DMS53 (cell line): ENCODE measurements around the gene SRBD1.
A peak's percentile ranks its signal among the peaks of the same experiment; 100 is the strongest.

Experiments
- DNase-seq: peaks from one replicate; lab custom pipeline; 2025; lab: John Stamatoyannopoulos, UW

SRBD1 gene

DNA sequence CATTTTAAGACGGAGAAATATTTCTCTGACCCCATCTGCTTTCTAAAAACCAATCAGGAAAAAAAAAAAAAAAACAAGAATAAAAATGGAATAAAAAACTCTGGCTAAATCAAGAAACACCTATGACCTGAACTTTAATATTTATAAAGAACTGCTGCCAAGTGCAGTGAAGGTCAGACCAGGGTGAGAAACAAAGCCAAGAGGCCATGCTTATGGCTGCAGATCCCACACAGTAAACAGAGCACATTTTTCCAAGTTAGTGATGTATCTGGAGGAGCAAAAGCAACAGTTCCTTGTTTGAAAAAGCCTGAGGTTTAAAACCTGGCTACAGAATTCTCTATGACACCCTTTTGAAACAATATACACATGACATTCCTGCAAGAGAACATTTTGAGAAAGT is 242.3 kb downstream of the SRBD1 start:
- DNase-seq, result no peak

DNA sequence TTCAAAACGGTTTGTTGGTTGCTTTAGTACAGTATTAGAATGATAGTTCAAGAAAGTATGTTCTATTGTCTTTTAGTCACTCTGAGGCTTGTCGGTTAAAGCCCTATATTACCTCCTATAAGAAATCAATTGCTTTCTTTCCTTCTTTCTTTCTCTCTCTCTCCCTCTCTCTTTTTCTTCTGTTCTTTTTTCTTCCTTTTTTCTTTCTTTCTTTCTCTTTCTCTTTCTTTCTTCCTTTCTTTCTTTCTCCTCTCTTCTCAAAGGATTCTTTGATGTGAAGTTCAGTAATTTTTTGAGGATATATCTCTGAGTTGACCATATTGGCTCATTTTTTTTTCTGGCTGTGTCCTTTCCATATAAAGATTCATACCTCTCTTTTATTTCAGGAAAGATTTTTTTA is 249.4 kb downstream of the SRBD1 start:
- DNase-seq, result no peak

DNA sequence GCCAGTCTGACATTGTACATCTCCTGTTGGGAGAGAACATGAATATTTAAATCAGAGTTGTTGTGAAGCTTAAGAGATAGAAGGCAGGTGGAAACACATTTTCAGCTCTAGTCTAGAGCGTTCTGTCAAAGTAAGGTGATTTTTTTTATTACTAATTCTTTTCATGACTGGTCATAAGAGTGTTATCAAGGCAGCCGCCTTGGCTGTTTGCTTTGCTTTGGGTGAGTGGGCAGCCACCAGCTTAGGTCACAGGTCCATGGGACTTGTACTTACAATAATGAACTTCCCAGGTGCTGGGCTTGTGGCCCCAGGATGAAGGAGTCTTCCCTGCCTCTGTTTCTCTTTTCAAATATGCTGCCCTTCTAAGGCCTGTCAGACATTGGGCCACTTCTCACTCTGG is 256.3 kb downstream of the SRBD1 start:
- DNase-seq, result peak; percentile 7

DNA sequence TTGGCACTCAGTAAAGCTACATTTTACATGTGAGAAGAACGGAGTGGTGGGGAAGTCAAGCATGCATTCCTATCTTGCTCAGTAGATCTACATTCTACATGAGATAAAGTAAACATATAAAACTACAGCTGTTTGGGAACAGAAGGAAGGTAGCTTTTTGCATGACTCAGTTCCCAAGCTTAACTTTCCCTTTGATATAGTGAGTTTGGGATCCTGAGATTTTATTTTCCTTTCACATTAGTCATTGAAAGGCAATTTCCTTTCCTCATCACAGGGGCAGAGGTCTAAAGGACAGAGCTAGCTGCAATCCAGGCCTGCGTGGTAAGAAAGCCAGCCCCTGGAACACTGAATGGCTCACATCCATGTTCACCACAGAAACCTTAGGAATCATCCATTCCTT is 257.2 kb downstream of the SRBD1 start:
- DNase-seq, result peak; percentile 26

DNA sequence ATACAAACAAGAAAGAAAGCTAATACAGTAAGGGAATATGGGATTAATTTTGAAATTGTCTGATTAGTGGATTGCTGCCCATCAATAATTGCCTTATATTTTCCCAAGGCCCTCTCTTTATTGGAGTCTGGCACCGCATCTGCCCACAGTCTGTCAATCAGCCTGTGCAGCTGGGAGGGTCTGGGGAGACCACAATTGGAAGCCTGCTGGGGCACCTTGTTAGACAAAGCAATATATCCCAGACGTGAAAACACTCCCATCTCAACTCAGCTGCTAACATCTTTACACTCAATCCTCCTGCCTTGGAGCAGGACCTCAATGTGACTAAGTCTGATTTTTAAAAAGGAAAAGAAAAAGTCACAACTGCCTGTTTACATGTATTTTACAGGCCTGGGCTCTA is 258.6 kb downstream of the SRBD1 start:
- no peak for DNase-seq

DNA sequence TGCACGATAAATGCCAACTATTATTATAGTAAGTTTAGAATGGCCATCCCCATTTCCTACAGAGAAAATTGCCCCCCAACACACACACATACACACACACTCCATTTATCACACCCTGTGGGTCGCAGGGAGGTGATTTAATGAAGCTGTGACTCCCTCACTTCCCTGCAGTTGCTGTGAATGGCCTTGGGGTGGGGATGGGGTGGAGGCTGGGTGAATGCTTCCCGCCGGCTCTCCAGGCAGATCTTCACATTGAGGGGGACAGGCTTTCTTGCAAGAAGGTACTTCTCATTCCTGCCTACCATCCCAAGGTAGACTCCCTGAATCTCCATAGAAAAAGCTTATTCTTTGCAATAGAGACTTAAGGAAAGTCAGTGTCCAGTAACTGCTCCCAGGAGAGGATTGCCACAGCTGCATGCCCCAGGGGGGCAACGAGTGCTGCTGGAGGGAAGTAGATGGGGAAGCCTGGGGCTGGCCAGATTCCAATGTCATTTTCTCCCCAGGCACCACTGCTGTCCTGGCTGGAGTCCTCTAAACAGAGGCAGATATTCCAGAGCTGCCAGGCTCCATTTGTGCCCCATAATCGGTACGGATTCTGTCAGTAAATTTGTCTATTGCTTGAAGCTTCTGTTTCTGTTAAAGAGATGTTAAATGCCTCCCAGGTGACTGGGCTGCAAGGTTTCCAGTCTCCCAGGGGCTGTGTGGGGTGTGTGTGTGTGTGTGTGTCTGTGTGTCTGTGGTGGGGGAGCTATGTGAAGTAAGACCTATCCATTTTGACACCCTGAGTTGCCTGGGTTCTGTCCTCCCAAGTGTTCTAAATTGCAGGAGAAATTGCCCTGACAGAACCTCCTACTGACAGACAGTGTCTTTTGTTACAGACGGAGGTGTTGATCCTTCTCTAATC is 265.5 kb downstream of the SRBD1 start:
- DNase-seq, result no peak

DNA sequence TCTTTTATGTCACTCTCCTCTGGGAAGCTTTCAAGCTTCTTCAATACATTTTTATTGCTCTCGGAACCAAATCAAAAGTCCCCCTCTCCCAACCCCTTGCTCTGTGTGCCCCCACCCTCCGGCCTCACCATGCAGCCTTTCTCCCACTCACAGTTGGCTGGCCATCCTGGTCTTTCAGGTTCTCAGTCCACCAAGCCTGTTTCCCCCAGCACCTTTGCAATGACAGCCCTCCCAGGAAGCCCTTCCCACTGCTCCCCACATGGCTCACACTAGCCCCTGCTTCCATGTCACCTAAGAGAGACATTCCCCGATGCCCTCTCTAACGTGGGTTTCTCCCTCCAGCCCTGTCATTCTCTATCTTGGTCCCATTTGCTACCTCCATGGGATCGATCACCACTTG is 266.6 kb downstream of the SRBD1 start:
- DNase-seq, result no peak

DNA sequence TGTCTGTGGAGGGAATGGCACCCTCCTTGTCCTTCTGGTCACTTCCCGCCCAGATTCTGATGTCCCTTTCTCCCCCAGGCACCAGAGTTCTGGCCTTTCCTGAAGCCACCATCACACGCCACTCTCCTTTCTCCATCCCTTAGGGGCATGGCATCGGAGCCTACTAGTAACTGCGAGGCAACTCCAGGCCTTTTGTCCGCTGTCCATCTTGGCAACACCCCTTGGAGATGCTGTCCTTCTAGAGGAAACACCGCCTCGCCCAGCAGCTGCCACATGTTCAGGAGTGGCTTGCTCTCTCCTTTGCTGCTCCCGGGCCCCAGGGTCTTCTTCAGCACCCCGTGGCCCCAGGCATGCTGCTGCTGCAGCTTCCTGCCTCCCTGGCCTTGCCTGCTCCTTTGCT is 267.0 kb downstream of the SRBD1 start:
- DNase-seq, result no peak

DNA sequence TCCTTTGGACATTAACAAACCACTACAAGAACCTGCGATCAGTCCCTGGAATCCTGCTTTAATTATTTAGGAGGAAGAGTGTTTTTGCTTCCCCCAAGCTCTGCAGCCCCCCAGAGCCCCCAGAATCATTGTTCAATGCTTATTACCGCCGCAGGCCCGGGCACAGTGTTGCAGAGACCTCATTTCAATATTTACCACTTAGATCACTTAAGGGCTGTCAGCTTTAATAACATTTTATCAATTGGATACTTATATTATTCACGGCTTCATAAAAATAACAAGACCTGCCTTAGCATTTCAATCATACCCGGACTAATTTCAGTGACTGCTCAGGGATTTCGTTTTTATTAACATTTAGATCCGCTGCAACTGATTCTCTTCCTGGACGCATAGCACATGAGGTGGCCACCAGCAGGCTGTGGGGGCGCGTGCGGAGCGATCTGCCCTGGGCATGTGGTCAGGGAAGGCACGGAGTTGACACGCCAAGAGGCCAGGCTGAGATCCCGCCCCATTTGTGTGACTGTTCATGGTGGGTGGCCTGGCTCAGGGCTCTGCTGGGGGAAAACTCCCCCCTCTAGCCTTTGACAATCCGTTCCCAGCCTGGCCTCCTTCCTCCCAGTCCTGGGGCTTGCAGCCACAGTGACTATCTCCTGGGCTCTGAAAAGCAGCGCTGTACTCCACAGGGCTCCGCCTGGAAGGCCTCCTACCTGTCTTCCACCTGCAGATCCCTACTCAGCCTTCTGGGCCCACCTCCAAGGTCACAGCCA is 267.6 kb downstream of the SRBD1 start:
- no peak for DNase-seq

DNA sequence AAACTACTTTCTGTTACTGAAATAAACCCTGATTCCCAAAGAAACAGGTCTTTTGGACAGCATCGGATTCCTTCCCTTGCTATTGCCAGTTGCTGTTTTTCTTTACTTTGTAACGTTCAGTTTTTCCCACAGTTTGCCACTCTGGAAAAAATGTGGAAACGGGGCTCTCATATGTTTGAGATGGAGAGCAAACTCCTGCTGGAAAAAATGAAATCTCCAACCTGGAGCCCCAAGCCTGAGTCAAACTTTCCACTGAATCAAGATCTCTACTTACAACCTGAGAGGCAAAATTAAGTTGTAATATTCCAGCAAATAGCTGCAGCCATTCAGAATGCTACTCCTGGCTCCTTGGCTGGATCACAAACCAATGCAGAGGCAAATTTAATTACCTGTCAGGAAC is 270.7 kb downstream of the SRBD1 start:
- no peak for DNase-seq

DNA sequence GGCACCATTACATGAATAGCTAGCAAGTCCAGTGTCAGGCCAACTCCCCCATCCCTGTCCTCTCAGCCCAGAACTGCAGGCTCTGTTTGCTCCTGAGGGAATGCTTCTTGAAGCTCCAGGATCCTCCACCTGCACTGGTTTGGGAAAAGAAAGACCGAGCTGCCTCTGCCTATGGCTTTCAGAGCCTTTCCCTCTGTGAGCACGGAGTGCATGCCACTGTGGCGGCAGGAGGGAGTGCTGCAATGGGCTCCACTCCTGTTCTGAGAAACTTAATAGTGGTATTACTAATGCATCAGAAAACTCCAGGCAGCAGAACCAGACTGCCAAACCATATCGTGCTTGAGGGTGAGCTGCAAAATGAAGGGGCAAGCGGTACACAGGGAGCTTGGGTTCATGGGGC is 271.8 kb downstream of the SRBD1 start:
- DNase-seq, result no peak
